ENCODE results near the gene MRPL28. TPM values are rescaled to one million over a fixed set of nuclear protein-coding genes. Genes with fewer than 3 reads are reported as not detected.

The MRPL28 gene
- total RNA-seq, 4 donors from 2014 or later: 39.9 to 106 (median 80.7) TPM

DNA sequence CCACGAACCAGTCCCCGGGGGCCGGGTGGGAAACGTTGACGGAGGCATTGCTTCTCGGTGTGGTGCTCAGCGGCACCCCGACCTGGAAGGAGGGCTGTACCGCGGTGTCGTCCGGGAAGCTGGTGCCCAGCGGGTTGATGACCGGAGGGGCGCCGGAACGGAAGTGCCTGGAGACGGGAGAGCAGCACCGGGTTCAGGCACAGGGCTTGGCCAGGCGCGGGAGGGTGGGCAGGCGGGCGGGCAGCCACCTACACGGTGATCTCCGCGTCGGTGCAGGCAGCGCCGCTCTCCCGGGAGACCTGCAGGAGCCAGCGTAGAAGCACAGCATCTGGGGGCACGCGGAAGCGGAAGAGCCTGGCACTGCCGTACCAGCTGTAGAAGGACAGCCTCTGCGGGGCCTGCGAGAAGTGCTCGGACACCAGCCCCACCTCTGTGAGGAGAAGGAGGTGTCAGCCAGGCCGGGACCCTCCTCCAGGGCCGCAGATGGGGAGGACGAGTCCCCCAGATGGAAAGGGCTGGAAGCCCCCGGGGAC is 7.1 kb upstream of the MRPL28 start:
- intact Hi-C loops (cut with DNase I): no loop called here
- no peak for DNase-seq

DNA sequence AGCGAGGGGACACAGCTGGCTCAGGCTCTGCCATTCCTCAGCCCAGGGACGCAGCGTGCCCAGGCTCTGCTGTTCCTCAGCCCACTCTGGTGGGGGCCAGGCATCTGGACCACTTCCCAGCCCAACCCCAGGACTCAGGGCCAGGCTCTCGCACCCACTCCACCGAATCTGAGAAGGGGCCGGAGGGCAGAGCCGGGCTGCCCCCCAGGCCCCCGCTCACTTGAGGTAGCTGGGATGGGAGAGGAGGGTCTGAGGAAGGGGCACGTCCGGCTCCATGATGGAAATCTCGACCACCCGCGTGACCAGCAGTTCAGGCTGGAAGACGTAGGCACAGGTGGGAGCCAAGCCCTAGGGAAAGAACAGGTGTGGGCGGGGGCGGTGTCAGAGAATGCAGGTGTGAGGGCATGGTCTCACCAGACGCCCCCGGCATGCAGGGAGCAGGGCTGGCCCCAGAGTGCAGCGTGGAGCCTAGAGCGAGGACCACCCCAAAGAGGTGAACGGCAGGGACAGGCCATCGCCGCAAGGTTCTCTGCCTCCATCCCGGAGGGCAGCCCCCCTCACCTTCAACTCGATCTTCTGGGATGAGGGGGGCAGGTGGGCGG is 6.6 kb upstream of the MRPL28 start:
- Histone ChIP-seq H3K4me3 (replicated peaks in 1 of 3) (no peak overlapping the region), H3K27ac (no peak overlapping the region), H3K36me3 (peaks cover 7 to 33% of the 10 kb centered on the region in 2 donors), H3K9me3 (no peaks in the 10 kb centered on the region), H3K4me1 (peaks cover 17 to 21% of the 10 kb centered on the region in 2 donors), H3K27me3 (no peaks in the 10 kb centered on the region)
- no peak for TF ChIP-seq POLR2A (IDR thresholded peaks at IDR 0.05)
- TF ChIP-seq, protein P1, sequence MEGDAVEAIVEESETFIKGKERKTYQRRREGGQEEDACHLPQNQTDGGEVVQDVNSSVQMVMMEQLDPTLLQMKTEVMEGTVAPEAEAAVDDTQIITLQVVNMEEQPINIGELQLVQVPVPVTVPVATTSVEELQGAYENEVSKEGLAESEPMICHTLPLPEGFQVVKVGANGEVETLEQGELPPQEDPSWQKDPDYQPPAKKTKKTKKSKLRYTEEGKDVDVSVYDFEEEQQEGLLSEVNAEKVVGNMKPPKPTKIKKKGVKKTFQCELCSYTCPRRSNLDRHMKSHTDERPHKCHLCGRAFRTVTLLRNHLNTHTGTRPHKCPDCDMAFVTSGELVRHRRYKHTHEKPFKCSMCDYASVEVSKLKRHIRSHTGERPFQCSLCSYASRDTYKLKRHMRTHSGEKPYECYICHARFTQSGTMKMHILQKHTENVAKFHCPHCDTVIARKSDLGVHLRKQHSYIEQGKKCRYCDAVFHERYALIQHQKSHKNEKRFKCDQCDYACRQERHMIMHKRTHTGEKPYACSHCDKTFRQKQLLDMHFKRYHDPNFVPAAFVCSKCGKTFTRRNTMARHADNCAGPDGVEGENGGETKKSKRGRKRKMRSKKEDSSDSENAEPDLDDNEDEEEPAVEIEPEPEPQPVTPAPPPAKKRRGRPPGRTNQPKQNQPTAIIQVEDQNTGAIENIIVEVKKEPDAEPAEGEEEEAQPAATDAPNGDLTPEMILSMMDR (IDR thresholded peaks at IDR 0.05): no peak
- 94 to 96% methylated on average over 22 to 25 of the region's 26 CpGs for WGBS, 2 donors
- DNase-seq: no peak
- intact Hi-C loops (cut with DNase I): no loop called here

More for the DNA sequence above, 7.1 kb upstream of the MRPL28 start:
- no peak overlapping the region for H3K4me3 ChIP-seq (replicated peaks in 1 of 3)
- 89 to 93% methylated on average over 38 to 40 of the region's 42 CpGs for WGBS, 2 donors
- TF ChIP-seq POLR2A (IDR thresholded peaks at IDR 0.05): no peak
- TF ChIP-seq, protein P1 (IDR thresholded peaks at IDR 0.05): no peak
- peaks cover 7 to 33% of the 10 kb centered on the region in 2 donors for H3K36me3 ChIP-seq
- peaks cover 17 to 21% of the 10 kb centered on the region in 2 donors for H3K4me1 ChIP-seq
- H3K9me3 ChIP-seq: no peaks in the 10 kb centered on the region
- H3K27me3 ChIP-seq: no peaks in the 10 kb centered on the region
- H3K27ac ChIP-seq: no peak overlapping the region

DNA sequence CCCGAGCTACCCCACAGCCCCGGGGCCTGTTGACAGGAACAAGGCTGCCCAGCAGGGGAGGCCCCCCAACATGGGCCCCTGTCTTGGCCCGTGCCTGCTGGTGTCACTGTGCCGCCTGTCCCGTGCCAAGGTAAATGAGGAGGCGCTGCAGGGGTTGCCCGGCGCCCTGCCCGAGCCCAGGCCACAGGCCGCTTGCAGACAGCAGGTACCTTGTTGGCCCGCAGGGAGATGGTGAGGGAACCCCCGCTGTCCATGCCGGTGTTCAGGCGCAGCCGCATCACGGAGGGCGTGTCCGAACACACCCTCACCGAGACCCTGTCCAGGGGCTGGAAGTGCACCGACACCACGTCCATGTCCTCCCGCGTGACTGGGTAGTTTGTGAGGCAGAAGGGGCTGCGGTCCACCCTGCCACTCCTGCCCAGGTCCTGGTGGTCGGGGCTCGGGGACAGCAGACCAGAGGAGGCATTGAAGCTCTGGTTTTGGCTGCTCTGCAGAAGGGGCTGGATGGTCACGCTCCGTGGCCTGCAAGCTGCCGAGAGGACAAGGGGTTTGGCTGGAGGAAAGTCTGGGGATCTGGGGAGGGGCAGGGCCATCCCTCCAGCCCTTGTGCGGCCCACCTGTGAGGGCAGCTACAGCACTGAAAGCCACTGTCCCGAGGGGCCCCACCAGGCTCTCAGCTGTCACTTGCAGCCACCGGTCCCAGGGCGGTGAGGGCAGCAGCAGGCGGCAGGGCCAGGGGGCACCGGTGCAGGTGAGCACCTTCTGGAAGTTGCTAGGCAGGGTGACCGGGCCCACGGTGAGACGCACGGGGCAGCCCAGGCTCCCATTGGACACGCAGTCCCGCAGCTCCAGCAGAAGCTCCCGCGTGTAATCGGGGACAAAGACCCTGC is 5.8 kb upstream of the MRPL28 start:
- 93 to 94% methylated on average over 10 to 28 of the region's 44 CpGs for WGBS, 2 donors
- Histone ChIP-seq H3K27me3 (no peaks in the 10 kb centered on the region), H3K27ac (no peak overlapping the region), H3K9me3 (no peaks in the 10 kb centered on the region), H3K4me3 (replicated peaks in 1 of 3) (no peak overlapping the region), H3K4me1 (peaks cover 17 to 21% of the 10 kb centered on the region in 2 donors), H3K36me3 (peaks cover 7 to 33% of the 10 kb centered on the region in 2 donors)
- TF ChIP-seq POLR2A (IDR thresholded peaks at IDR 0.05): no peak
- TF ChIP-seq, protein P1 (IDR thresholded peaks at IDR 0.05): no peak
- intact Hi-C loops (cut with DNase I): no loop called here
- no peak for DNase-seq

DNA sequence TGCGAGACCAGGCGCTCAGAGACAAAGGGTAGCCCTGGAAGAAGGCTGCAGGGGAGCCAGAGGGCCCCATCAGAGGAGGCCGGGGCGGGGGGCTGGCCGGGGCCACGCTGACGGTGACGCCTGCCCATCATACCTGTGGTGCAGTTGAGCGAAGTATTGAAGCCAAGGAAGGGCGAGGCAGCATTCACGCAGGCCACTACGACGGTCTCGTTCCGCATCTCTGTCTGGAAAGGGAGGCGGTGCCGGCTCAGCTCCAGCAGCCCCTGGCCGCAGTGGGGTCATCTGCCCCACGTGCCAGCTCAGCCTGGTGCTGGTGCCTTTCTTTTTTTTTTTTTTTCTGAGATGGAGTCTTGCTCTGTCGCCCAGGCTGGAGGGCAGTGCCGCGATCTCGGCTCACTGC is 4.9 kb upstream of the MRPL28 start:
- Histone ChIP-seq H3K9me3 (no peaks in the 10 kb centered on the region), H3K4me3 (replicated peaks in 1 of 3) (no peak overlapping the region), H3K36me3 (peaks cover 7 to 33% of the 10 kb centered on the region in 2 donors), H3K27me3 (no peaks in the 10 kb centered on the region), H3K4me1 (peaks cover 9 to 20% of the 10 kb centered on the region in 2 donors), H3K27ac (no peak overlapping the region)
- WGBS, 2 donors: 93 to 96% methylated on average over 23 of the region's 23 CpGs
- intact Hi-C loops (cut with DNase I): no loop called here
- no peak for DNase-seq
- TF ChIP-seq, protein P1 (IDR thresholded peaks at IDR 0.05): no peak
- TF ChIP-seq POLR2A (IDR thresholded peaks at IDR 0.05): no peak

DNA sequence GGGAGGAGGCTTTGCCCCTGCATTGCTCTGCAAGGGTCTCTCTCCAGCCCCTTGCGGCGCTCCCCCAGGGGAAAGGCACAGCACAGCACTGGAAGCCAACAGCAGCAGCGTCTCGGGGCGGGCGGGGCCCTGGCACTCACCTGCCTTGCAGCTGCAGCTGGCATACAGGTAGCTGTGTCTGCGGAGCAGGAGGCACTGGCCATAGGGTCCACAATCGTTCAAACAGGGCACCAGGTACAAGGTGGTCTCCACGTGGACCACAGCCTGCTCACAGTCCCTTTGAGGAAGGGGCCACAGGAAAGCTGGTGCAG is 4.2 kb upstream of the MRPL28 start:
- Histone ChIP-seq H3K4me1 (peaks cover 7 to 20% of the 10 kb centered on the region in 2 donors), H3K36me3 (peaks cover 7 to 33% of the 10 kb centered on the region in 2 donors), H3K27ac (no peak overlapping the region), H3K27me3 (no peaks in the 10 kb centered on the region), H3K4me3 (replicated peaks in 1 of 3) (no peak overlapping the region), H3K9me3 (no peaks in the 10 kb centered on the region)
- TF ChIP-seq POLR2A (IDR thresholded peaks at IDR 0.05): no peak
- TF ChIP-seq, protein P1 (IDR thresholded peaks at IDR 0.05): no peak
- 87 to 98% methylated on average over 3 to 8 of the region's 9 CpGs for WGBS, 2 donors
- DNase-seq: no peak
- intact Hi-C loops (cut with DNase I): no loop called here
